ENCODE data around the gene RIPOR3.
"Not testable (repeated sequence)": the region's sequence is repeated elsewhere in the genome, so short reads cannot be mapped to it uniquely, and the experiment has no call there.

RIPOR3 gene

GRCh38 chr20:50723672-50724071 is 32.3 kb upstream of the RIPOR3 start:
- no peak for ATAC-seq

- no peak for ATAC-seq
Observed at GRCh38 chr20:50722424-50723155, 31.2 kb upstream of the RIPOR3 start.

- no peak for ATAC-seq
Observed at GRCh38 chr20:50721881-50722281, 30.5 kb upstream of the RIPOR3 start.

GRCh38 chr20:50720582-50720981 is 29.2 kb upstream of the RIPOR3 start:
- no peak for ATAC-seq

- no peak for ATAC-seq
Observed at GRCh38 chr20:50720026-50720425, 28.7 kb upstream of the RIPOR3 start.

GRCh38 chr20:50719328-50719727 is 28.0 kb upstream of the RIPOR3 start:
- ATAC-seq = no peak

- no peak for ATAC-seq
Observed at GRCh38 chr20:50717974-50718761, 26.8 kb upstream of the RIPOR3 start.

- ATAC-seq = no peak
Observed at GRCh38 chr20:50717312-50717711, 26.0 kb upstream of the RIPOR3 start.

GRCh38 chr20:50716518-50716917 is 25.2 kb upstream of the RIPOR3 start:
- no peak for ATAC-seq

- no peak for ATAC-seq
Observed at GRCh38 chr20:50715694-50716093, 24.4 kb upstream of the RIPOR3 start.

GRCh38 chr20:50714426-50714825 is 23.1 kb upstream of the RIPOR3 start:
- not testable (repeated sequence) for ATAC-seq

GRCh38 chr20:50713657-50714101 is 22.3 kb upstream of the RIPOR3 start:
- no peak for ATAC-seq

- ATAC-seq = no peak
Observed at GRCh38 chr20:50712771-50713656, 21.7 kb upstream of the RIPOR3 start.

- no peak for ATAC-seq
Observed at GRCh38 chr20:50711113-50711825, 19.9 kb upstream of the RIPOR3 start.

GRCh38 chr20:50710492-50711063 is 19.2 kb upstream of the RIPOR3 start:
- no peak for ATAC-seq

GRCh38 chr20:50709636-50709973 is 18.3 kb upstream of the RIPOR3 start:
- ATAC-seq = no peak

- ATAC-seq = no peak
Observed at GRCh38 chr20:50708845-50709635, 17.7 kb upstream of the RIPOR3 start.

- no peak for ATAC-seq
Observed at GRCh38 chr20:50704971-50705370, 13.6 kb upstream of the RIPOR3 start.

- ATAC-seq = no peak
Observed at GRCh38 chr20:50704514-50704913, 13.2 kb upstream of the RIPOR3 start.

GRCh38 chr20:50703651-50704438 is 12.5 kb upstream of the RIPOR3 start:
- not testable (repeated sequence) for ATAC-seq
